Measurements from ENCODE around the gene METTL27. TPM values are rescaled to one million over a fixed set of nuclear protein-coding genes. Genes with fewer than 3 reads are reported as not detected.

Gene METTL27
- total RNA-seq, 4 donors from 2014 or later: 2.5 to 5.7 (median 3.4) TPM; not detected in 1

DNA sequence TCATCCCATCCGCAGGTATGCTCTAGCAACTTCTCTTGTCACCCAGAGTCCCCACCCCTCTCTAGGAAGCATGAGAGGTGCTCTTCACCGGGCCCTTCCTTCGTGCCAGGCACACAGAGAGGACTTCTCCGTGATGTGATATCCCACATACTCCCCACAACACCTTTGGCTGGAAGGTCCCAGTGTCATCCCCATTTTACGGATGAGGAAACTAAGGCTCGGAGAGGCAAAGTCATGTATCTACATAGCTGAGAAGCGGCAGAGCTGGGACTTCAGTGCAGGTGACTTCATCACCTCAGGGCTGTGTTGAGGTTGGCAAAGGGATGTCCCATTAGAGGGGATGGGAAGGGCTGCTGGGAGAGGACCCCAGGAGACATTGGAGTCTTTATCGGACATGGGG is 34.0 kb upstream of the METTL27 start:
- no peak for TF ChIP-seq CTCF (IDR thresholded peaks at IDR 0.05)
- no peak for ATAC-seq (ENCODE audit: low FRiP score)
- no peak for DNase-seq (ENCODE audit: low spot score)

- no peak for TF ChIP-seq CTCF (IDR thresholded peaks at IDR 0.05)
- ATAC-seq (ENCODE audit: low FRiP score): no peak
- no peak for DNase-seq (ENCODE audit: low spot score)
Observed at GRCh38 chr7:73872056-73872908, 30.0 kb upstream of the METTL27 start.

DNA sequence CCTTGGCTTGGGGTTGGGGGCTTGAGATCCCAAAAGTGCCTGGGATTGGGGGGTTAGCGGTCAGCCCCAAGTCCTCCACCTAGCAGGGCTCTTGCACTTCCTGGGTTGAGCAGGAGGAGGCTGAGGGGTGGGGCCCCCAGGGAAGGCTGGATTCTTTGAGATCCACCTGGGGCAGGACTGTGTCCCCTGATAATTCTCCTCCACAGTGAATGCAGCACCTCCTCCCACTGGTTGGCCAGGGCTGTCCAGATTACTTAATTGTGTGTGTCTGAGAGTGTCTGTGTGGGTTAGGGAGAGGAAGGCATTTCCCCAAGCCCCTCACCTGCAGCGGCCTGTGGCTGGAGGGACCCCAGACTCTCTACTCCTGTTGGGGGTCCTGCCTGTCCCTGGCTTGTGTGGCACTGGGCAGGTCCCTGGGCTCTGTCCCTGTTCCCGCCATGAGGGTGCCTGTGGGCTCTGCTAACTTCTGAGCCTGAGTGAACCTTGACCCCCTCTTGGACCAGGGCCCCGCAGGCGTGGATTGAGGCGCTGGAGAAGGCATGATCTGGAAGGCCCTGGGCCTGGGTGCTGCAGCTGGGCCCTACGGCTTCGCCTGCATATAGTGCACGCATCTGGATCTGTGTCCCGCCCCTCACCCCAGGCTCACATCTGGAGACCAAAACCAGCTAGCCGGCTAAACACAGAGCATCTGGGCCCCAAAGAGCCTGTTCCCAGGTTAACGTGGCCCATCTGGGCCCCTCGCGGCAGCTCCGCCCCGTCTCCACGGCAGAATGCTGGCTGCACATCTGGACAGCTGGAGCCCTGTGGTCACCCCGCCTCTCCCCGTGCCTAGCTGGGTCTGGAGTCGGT is 29.1 kb upstream of the METTL27 start:
- DNase-seq (ENCODE audit: low spot score) (no peak), ATAC-seq (ENCODE audit: low FRiP score) (no peak)
- no peak for TF ChIP-seq CTCF (IDR thresholded peaks at IDR 0.05)

DNA sequence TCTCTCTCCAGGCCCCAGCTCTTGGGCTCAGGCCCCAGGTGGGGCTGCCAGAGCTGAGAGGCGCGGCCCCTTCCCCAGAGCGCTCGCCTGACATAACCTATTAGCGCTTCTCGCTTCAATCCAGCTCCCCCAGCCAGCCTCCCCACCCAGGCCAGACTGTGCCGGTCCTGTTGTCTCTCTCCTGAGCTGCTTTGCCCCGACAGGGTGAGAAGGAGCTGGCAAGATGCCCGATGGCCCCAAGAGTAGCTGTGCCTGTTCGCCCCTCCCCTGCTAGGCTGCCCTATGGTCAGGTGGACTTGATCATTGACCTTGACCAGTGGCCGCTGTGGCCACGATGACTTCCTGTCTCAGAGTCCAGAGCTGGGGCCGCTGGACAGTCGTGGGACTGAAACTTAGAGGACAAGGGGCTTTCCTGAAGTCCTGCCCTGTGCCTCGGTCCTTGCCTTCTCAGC is 27.8 kb upstream of the METTL27 start:
- ATAC-seq (ENCODE audit: low FRiP score): no peak
- no peak for TF ChIP-seq CTCF (IDR thresholded peaks at IDR 0.05)

DNA sequence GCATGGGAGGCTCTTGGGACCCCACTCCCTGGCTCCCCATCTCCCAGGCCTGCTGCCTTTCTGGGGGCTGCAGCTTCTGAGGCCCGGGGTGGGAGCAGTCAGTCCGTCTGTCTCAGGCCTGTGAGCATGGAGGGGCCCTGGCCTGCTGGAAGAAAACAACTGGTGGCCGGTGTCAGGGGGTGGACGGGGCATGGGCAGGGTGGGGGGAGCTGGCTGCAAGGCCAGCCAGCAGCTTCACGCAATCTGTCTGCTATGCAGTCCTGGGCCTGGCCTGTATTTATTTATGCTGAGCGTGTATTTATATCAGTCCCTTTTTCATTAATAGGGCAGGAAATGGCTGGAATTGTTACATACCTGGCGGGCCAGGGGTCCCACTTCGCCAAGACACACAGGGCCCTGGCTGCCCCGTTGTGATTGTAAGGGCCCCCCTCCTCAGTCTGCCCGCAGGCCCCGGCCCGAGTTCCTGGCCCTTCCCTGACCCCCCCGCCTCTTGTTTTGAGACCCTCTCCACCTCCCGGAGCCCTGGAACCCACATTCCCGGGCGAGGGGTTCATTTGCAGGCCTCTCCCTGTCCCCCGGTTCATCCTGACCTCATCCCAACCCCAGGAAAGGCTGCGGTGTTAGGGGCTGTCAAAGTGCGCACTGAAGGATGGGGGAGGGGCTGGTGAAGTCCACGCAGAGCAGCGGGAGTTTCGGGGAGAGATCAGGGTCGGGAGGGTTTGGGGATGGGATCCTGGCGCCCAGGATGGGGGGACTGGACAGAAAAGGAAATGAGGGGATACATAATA is 26.9 kb upstream of the METTL27 start:
- DNase-seq (ENCODE audit: low spot score) (no peak), ATAC-seq (ENCODE audit: low FRiP score) (no peak)

More for the DNA sequence above, 27.8 kb upstream of the METTL27 start:
- DNase-seq (ENCODE audit: low spot score): no peak

More for the DNA sequence above, 26.9 kb upstream of the METTL27 start:
- no peak for TF ChIP-seq CTCF (IDR thresholded peaks at IDR 0.05)

Measured in omental fat pad (tissue), 4 donors.